SH-SY5Y (cell line): ENCODE results near the gene TSFM.

Experiments
- GATA2 ChIP-seq: IDR thresholded peaks from 2 replicates; pipeline ENCODE4 v1.6.1; 2011; ENCODE audit warnings: mild to moderate bottlenecking, low read depth, low read length
- GATA3 ChIP-seq: IDR thresholded peaks from 2 replicates; pipeline ENCODE4 v1.6.1; 2011; ENCODE audit warnings: low read depth, mild to moderate bottlenecking, low read length, moderate library complexity

TSFM gene

DNA sequence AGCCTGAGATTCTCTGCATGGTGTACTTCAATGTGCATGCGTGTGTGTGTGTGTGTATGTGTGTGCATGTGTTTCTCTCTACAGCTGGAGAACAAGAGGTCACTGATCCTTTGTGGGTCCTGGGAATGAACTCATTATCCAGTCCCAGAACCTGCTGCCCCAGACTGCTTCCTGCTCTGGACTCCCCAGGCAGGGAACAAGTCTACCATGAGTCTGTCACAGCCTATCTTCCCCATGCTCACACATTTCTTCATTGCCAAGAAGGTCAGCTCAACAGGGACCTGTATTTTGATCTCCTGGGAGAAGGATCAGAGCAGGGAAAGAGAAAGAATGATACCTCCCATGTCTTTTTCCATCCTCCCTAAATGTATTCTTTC lies 41.2 kb upstream of the TSFM start:
- TF ChIP-seq GATA3 (no peak), GATA2 (no peak)

DNA sequence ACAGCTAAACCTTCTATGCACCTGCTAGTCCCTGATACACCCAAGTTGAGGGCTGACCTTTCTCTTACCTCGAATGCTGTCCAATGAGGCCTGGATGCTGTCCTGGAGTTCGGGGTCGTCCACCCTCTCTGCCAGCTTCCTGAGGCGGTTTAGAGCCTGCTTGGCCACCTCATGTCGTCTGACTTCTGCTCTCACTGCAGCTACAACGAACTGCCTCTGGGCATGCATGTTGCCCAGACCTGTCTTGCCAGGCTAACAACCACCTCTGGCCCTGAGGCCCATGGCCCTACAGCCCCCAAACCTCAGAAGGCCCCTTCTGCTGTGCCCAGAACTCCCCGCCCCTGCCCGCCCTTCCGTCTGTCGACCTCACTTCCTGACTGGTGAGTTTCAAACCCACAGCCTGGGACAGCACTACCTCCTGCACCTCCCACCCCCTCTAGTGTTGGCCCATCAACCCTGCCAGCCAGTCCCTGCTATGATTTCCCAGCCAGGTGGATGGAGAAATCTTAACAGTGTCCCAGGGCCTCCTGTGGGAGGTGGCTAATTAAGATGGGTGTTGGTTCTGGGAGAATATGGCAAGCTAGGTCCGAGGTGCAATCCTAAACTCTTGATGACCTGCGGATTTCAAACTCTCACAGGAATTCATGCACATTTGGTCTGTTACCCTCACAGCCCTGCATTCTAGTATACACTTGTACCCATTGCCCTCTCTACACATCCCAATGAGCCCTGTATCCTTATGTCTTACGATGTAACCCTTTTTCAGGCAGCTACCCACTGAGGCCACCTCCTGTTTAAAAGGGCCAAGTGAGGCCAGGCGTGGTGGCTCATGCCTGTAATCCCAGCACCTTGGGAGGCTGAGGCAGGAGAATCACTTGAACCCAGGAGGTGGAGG lies 40.5 kb upstream of the TSFM start:
- TF ChIP-seq GATA2 (no peak), GATA3 (no peak)

DNA sequence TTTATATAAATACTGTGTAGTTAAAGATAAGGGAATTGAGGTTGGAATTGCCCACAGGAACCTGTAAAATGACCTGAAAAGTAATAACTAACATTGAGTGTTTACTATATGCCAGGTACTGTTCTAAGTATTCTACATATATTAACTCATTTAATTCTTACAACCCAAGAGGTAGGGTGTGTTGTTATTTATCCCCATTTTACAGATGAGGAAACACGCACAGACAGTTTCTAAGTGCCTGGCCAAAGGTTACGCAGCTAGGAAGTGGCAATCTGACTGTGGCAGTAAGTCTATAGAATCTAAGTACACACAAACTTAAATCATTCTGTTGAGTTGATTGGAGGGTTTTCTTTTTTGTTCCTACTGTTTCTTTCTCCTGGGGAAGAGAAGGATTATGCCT lies 38.8 kb upstream of the TSFM start:
- TF ChIP-seq GATA3 (no peak), GATA2 (no peak)

DNA sequence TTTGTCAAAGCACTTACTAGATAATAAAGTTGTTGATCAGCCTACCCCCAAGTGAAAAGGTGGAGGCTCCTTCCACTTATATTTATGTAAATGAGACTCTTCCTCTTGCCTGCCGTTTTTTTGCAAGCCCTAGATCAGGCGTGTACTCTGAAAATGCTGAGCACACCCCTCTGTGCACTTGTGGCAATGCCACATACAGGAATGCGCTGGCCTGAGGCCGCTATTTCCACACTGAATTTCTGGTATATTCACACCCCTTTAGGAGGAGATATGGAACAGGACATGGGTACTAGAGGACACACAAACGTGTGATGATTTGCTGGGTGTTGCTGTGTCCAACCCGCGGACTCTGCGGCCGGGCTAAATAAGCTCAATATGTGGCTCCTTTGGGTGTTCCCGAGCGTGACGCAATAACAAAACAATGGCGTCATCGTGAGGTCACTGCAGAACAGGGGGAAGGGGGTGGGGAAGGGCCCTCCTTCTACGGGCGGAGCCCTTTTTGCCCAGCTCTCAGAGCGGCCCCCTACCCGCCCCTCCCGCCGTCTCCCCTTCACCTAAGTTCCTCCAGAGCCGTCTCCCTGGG lies 38.3 kb upstream of the TSFM start:
- TF ChIP-seq GATA2 (no peak), GATA3 (no peak)

DNA sequence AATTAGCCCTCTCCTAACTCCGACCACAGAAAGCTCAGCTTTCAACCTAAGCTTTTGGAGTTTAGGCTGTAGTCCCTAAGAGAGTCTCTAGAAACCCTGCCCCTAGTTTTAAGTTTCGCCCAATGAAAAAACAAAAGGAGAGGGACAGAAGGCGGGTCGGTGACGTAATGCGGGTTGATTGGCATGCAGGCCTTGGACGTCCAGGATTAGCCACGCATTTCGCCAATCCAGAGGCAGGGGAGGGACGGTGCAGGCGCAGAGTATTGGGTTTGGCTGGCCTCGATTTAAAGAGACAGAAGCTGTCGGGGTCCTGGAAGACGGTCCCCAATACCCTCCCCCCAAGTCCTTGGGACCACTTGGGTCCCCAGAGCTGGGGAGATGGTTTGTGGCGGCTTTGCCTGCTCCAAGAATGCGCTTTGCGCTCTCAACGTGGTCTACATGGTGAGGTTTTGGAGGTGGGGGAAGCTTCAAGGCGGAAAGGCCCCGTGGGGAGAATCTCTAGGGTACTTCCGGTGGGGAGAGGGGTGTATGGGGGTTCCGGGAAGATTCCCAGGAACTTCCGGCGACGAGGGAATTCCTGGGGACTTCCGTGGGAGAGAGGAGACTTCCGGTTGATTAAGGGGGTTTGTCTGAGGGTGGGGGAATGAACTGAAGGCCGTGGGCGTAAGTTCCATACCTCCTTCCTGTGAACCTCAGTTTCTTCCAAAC lies 37.7 kb upstream of the TSFM start, which contains the start of gene TSPAN31:
TSS of gene TSPAN31 (plus strand) at position 263 of the 708 bp plus-strand sequence. CDS start at position 379, 116 bp downstream.
- TF ChIP-seq GATA2: no peak; the same call in 1 of the 2 replicates
- no peak for TF ChIP-seq GATA3

DNA sequence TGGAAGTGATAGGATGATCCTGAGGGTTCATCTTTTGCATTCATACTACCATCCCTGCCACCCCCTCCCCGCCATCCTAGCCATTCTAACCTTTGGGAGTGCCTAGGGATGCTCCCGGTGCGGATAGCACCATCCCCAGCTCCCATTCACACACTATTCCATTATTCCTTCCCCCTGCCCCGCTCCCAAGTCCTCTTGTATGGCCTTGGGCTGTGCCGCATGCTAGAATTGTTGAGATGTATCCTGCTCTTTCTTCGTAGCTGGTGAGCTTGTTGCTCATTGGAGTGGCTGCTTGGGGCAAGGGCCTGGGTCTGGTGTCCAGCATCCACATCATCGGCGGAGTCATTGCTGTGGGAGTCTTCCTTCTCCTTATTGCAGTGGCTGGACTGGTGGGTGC lies 37.1 kb upstream of the TSFM start:
- TF ChIP-seq GATA3 (no peak), GATA2 (no peak)

DNA sequence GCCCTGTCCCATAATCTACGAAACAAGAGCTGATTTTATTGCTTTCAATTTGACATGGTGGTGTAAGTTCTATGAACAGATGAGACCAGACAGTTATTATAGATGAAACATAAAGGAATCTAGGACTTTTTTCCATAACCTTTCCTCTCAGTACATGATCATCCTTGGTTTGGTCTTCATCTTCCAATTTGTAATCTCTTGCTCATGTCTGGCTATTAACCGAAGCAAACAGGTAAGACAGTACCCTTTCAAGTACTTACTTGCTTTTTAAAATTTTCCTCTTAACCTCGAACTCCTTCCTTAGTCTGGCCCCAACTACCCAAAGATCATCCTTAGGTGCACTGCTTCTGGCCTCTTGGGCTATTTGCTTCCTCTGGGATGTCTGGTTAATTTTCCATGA lies 36.6 kb upstream of the TSFM start:
- TF ChIP-seq GATA3 (no peak), GATA2 (no peak)

DNA sequence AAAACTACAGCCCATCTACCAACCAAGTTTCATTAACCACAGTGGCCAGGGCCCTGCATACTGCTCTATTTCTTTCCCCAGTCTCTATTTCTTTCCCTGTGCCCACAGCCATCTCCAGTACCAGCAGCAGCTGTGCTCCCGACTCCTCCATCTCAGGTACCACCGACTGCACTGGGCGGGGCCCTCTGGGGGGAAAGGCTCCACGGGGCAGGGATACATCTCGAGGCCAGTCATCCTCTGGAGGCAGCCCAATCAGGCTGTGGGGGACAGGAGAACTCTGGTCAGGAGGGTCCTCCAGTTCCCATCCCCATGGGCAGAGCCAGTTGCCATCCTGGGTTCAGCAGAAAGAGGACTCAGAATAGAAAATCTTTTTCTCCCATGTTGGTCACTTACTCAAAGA lies 33.5 kb upstream of the TSFM start:
- TF ChIP-seq GATA2: no peak
- no peak for TF ChIP-seq GATA3

DNA sequence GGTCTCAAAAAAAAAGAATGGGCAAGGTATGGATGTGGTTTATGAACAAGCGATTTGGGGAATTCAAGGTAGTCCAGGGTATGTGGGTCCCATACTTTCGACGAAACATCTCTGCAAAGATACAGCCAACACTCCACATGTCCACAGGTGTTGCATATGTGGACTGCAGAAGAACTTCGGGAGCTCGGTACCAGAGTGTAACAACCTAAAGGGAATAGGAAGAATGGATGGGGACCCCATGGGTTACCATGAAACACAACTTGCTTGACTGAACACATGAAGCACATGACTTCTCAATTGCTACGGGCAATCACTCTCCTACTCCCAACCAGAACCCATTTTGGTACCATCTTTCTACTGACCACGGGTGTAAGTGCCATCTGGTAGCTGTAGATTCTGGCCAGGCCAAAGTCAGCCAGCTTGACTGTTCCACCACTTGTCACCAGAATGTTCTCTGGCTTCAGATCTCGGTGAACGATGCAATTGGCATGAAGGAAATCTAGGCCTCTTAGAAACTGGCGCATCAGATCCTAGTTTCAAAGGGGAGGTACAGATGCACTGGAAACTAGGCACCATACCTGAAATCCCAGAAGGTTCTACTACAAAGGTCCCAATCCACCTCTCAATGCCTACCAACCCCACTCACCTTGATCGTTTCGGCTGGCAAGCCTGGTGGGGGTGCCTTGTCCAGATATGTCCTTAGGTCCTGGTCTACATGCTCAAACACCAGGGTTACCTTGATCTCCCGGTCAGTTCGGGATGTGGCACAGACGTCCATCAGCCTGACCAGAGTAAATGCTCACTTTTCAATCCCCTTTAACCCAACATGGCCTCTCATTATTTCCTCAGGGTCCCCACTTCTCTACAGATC lies 31.8 kb upstream of the TSFM start:
- TF ChIP-seq GATA2: no peak
- TF ChIP-seq GATA3: no peak

DNA sequence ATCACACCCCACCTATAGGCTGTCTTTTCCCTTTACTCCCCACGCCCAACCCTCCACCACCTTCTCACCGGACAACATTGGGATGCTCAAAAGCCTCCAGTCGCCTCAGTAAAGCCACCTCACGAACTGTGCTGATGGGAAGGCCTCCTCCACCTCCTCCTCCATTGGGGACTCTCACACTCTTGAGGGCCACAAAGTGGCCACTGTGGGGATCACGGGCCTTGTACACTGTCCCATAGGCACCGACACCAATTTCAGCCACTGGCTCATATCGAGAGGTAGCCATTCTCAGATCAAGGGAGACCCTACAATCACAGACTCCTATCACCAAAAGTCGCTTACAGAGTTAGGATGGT lies 31.2 kb upstream of the TSFM start:
- no peak for TF ChIP-seq GATA3
- TF ChIP-seq GATA2: no peak

DNA sequence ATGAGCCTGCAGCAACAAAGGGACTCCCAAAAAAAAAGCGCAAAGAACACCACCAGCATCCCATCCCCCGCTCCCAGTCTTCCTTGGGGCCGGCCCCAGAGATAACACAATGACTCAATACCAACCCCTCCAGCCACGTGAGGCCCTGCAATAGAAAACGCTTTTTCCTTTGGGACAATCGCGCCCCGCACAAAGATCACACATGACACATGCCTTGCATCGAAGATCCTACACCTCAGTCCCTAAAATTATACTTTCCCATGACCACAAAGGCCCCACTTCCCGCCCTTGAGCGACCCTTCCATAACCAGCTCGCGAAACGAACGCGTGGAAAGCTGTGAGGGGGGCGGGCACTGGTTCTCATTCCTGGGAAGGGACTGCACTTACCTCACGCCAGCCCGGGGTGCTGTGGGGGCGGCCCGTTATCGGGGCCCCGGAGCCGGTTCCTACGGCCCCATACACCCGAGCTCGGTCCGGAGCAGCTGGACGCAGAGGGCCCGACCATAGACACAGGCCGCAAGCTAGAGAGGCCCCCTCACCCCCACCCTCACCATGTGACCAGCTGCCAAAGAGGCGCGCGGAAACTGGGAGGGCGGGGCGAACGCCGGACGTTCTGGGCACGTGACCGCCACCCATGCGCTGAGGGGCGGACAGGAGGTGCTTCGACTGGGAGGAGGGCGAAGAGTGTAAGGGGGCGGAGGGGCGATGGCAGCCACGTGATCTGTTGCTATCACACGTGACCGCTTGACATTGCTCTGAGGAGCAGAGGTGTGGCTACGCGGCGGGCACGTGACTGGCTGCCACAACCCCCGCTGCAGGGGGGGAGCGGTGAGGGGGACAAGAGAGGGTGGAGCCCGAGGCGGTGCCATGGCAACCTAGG lies 30.6 kb upstream of the TSFM start, which contains the start of gene CDK4:
TSS of gene CDK4 (minus strand) at position 523 of the 880 bp plus-strand sequence. CDS start 593 bp downstream, outside the sequence.
- no peak for TF ChIP-seq GATA2
- TF ChIP-seq GATA3: no peak

DNA sequence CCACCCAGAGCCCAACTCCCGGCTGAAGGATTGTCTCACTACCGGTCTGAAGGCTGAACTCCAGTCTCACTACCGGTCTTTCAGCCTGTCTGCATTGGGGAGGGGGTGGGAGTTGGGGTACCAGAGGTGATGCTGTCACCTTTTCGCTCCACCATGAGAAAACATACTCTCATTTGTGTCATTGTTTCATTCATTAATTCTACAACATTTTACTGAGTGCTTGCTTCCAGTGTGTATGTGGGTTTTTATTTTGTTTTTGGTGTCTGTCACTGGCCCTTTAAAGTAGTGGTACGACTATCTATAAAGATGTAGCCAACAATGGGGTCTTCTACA lies 30.0 kb upstream of the TSFM start:
- TF ChIP-seq GATA3 (no peak), GATA2 (no peak)
